K562 (cell line): ENCODE measurements around the gene EPB41L4B. TPM values are rescaled to one million over a fixed set of nuclear protein-coding genes. Genes with fewer than 3 reads are reported as not detected.

Experiments
- C11orf30 ChIP-seq: fragments of 450-650 bp; IDR thresholded peaks from 2 replicates; pipeline ENCODE4 v1.6.1; 2016; ENCODE audit warnings: low read depth, mild to moderate bottlenecking
- CAMTA2 ChIP-seq: fragments of 250-450 bp; sonication (Bioruptor Pico); conservative IDR thresholded peaks from 2 replicates; pipeline ENCODE4 v1.5.1; 2022
- CREM ChIP-seq: IDR thresholded peaks from 2 replicates; pipeline ENCODE4 v1.6.1; 2014; ENCODE audit warnings: antibody characterized with exemption, low read depth
- DEAF1 ChIP-seq: fragments of 450-650 bp; formaldehyde crosslinking; IDR thresholded peaks from 2 replicates; pipeline ENCODE4 v1.4.0; 2020; ENCODE audit warnings: mild to moderate bottlenecking, moderate library complexity
- FIP1L1 ChIP-seq: fragments of 200-400 bp; formaldehyde crosslinking; IDR thresholded peaks from 2 replicates; pipeline ENCODE4 v1.6.1; 2018; ENCODE audit warnings: mild to moderate bottlenecking, low read depth, low read length; ENCODE audit not compliant: poor library complexity, severe bottlenecking
- FOSL1 ChIP-seq: fragments of 200-800 bp; sonication (Bioruptor generic); conservative IDR thresholded peaks from 2 replicates; pipeline ENCODE4 v1.6.1; 2016; ENCODE audit warnings: missing genetic modification characterization, missing compliant biosample characterization
- FOXA1 ChIP-seq: fragments of 450-650 bp; IDR thresholded peaks from 2 replicates; pipeline ENCODE4 v1.6.1; 2016; ENCODE audit warnings: mild to moderate bottlenecking, borderline replicate concordance
- IRF1 ChIP-seq: sonication (generic); formaldehyde crosslinking; IDR thresholded peaks from 2 replicates; pipeline ENCODE4 v1.8.0; 2022; ENCODE audit warnings: missing genetic modification reagents, mild to moderate bottlenecking, borderline replicate concordance
- JUND ChIP-seq, 2 experiments: IDR thresholded peaks; 2 replicates in 1 of 2; 3 replicates in 1 of 2; pipeline ENCODE4 v1.6.1; 2011; ENCODE audit warnings: borderline replicate concordance in 2 of 2, low read depth in 2 of 2, low read length in 2 of 2, improper control_type of control experiment in 1 of 2, missing biosample characterization in 1 of 2, missing genetic modification characterization in 1 of 2, missing genetic modification reagents in 1 of 2
- MEF2A ChIP-seq: IDR thresholded peaks from 2 replicates; pipeline ENCODE4 v1.6.1; 2011; ENCODE audit warnings: low read depth, mild to moderate bottlenecking, low read length, moderate library complexity; ENCODE audit not compliant: control insufficient read depth
- NFE2L1 ChIP-seq: fragments of 450-650 bp; IDR thresholded peaks from 2 replicates; pipeline ENCODE4 v1.6.1; 2016; ENCODE audit warnings: missing genetic modification characterization, low read depth, mild to moderate bottlenecking, missing compliant biosample characterization, moderate library complexity, borderline replicate concordance
- PATZ1 ChIP-seq: fragments of 250-450 bp; sonication (Bioruptor Pico); IDR thresholded peaks from 2 replicates; pipeline ENCODE4 v1.5.0; 2020; ENCODE audit warnings: mild to moderate bottlenecking, borderline replicate concordance
- POLR2B ChIP-seq: fragments of 450-650 bp; IDR thresholded peaks from 2 replicates; pipeline ENCODE4 v1.6.1; 2018; ENCODE audit warnings: low read depth; ENCODE audit not compliant: partially characterized antibody
- SUPT5H ChIP-seq: fragments of 450-650 bp; IDR thresholded peaks from 2 replicates; pipeline ENCODE4 v1.6.1; 2016
- ZBED1 ChIP-seq: IDR thresholded peaks from 2 replicates; pipeline ENCODE4 v1.6.1; 2014
- ZNF23 ChIP-seq: fragments of 250-450 bp; sonication (Bioruptor Pico); IDR thresholded peaks from 2 replicates; pipeline ENCODE4 v1.4.0; 2020; ENCODE audit warnings: mild to moderate bottlenecking
- ZNF253 ChIP-seq: fragments of 250-450 bp; sonication (Bioruptor Pico); conservative IDR thresholded peaks from 2 replicates; pipeline ENCODE4 v1.6.1; 2021; ENCODE audit warnings: mild to moderate bottlenecking
- ZNF609 ChIP-seq: sonication (generic); formaldehyde crosslinking; IDR thresholded peaks from 2 replicates; pipeline ENCODE4 v1.8.1; 2023; ENCODE audit warnings: missing genetic modification reagents, mild to moderate bottlenecking, borderline replicate concordance
- ZNF77 ChIP-seq: fragments of 250-450 bp; sonication (Bioruptor Pico); IDR thresholded peaks from 2 replicates; pipeline ENCODE4 v1.5.0; 2020
- polyA plus RNA-seq, 8 experiments: library from polyadenylated mRNA; depleted of rRNA in 4 of 8; stranded (reverse) in 5 of 8; unstranded in 3 of 8; fragments of >200 nt; fragmentation: Nextera tagmentation in 2 of 8; fragmentation: Illumina TruSeq in 1 of 8; extraction: Ambion mirVana in 2 of 8; extraction: Trizol in 1 of 8; gene quantifications; 2 replicates each; pipeline versions ENCODE4 v1.2.1 to v1.2.3, GENCODE V29; 2011 to 2014; ENCODE audit warnings: inconsistent platforms in 1 of 8, missing spikeins in 1 of 8
- total RNA-seq, 7 experiments: library from RNA; depleted of rRNA in 6 of 7; stranded (reverse); fragments of >200 nt in 6 of 7; fragmentation: Illumina TruSeq in 2 of 7; extraction: Trizol in 2 of 7; gene quantifications; 2 replicates each; pipeline versions ENCODE4 v1.2.1 to v1.2.3, GENCODE V29; 2011 to 2021; ENCODE audit warnings: low replicate concordance in 1 of 7

The EPB41L4B gene
- total and polyA plus RNA-seq, 9 of the 15 experiments (the other 6 are each of a cell fraction or from before 2014, with no cell fraction given), result 0.09 to 0.38 (median 0.21) TPM

- TF ChIP-seq PATZ1 (no peak), DEAF1 (peak; percentile 69), CREM (peak; percentile 84), JUND (IDR thresholded peaks at IDR 0.05; ENCODE audit: borderline replicate concordance, low read depth, low read length) (0 out of 2 replicates have a peak, but pooled peaks have one; percentile 41), JUND (tag; IDR thresholded peaks at IDR 0.05; ENCODE audit: borderline replicate concordance, low read depth, low read length) (no peak; the same call in 2 of the 3 replicates), C11orf30 (no peak), NFE2L1 (no peak), FOXA1 (no peak), CAMTA2 (CRISPR knock-in tag) (no peak), ZNF77 (CRISPR knock-in tag) (no peak), FIP1L1 (peak; percentile 33), ZNF253 (CRISPR knock-in tag) (no peak), IRF1 (no peak), MEF2A (no peak), ZNF23 (no peak), ZNF609 (CRISPR knock-in tag) (no peak), FOSL1 (tag) (no peak), SUPT5H (no peak), POLR2B (no peak), ZBED1 (no peak)
These were observed at the start of gene EPB41L4B (continued) for GRCh38 chr9:109320742-109321448.
